Neutrophil (primary cell): ENCODE results near the gene CLCNKA.
"Not testable (repeated sequence)": the region's sequence is repeated elsewhere in the genome, so short reads cannot be mapped to it uniquely, and the experiment has no call there.

Experiments
- H3K27ac ChIP-seq: fragments of 200-600 bp; sonication (generic); 2 replicates; pipeline ENCODE4 v1.5.1; 2016; ENCODE audit warnings: mild to moderate bottlenecking, moderate library complexity
- H3K27me3 ChIP-seq: fragments of 200-600 bp; sonication (generic); 2 replicates; pipeline ENCODE4 v1.6.0; 2016; ENCODE audit warnings: mild to moderate bottlenecking
- H3K36me3 ChIP-seq: fragments of 200-600 bp; sonication (generic); 2 replicates; pipeline ENCODE4 v1.5.1; 2017
- H3K4me1 ChIP-seq, 2 experiments: fragments of 200-600 bp in 1 of 2; sonication (generic) in 1 of 2; 1 replicate in 1 of 2; 2 replicates in 1 of 2; pipeline versions ENCODE4 v1.5.1 to v1.6.1; 2013 to 2016; ENCODE audit warnings: low read depth in 1 of 2, low read length in 1 of 2, mild to moderate bottlenecking in 1 of 2, moderate library complexity in 1 of 2; ENCODE audit not compliant: control insufficient read depth in 1 of 2, insufficient read depth in 1 of 2
- H3K4me3 ChIP-seq, 2 experiments: fragments of 200-600 bp in 1 of 2; sonication (generic) in 1 of 2; 1 replicate in 1 of 2; 2 replicates in 1 of 2; pipeline ENCODE4 v1.5.1; 2013 to 2016; ENCODE audit warnings: low read depth in 1 of 2, low read length in 1 of 2, mild to moderate bottlenecking in 1 of 2, moderate library complexity in 1 of 2
- H3K9me3 ChIP-seq: fragments of 200-600 bp; sonication (generic); 2 replicates; pipeline ENCODE4 v1.5.1; 2016
- CTCF ChIP-seq: fragments of 200-600 bp; sonication (generic); IDR thresholded peaks from 2 replicates; pipeline ENCODE4 v1.5.1; 2016; ENCODE audit warnings: antibody characterized with exemption

CLCNKA gene

GRCh38 chr1:15975805-15976680 is 45.8 kb upstream of the CLCNKA start, which contains the start of gene ZBTB17:
ZBTB17 (minus strand) TSS chr1:15976101; CDS start chr1:15948495, 27,606 bp downstream.
- H3K36me3 ChIP-seq, result peaks cover 21% of the 10 kb centered on the region
- peaks cover 7 to 12% of the 10 kb centered on the region in 2 experiments for H3K4me1 ChIP-seq
- no peak for TF ChIP-seq CTCF
- peak within 1 kb of the TSS; percentile 66 to 84 for H3K4me3 ChIP-seq
- H3K9me3 ChIP-seq, result no peaks in the 10 kb centered on the region
- no peaks in the 10 kb centered on the region for H3K27me3 ChIP-seq
- peak within 1 kb of the TSS; percentile 64 for H3K27ac ChIP-seq

GRCh38 chr1:15977947-15978346 is 43.9 kb upstream of the CLCNKA start:
- H3K4me1 ChIP-seq, result peaks cover 7 to 12% of the 10 kb centered on the region in 2 experiments
- not testable (repeated sequence) for H3K27ac ChIP-seq, H3K9me3 ChIP-seq, H3K4me3 ChIP-seq, H3K36me3 ChIP-seq, H3K27me3 ChIP-seq

- TF ChIP-seq CTCF, result no peak
- H3K36me3 ChIP-seq, result no peaks in the 10 kb centered on the region
- H3K4me3 ChIP-seq, result no peak overlapping the region
- H3K27me3 ChIP-seq, result no peaks in the 10 kb centered on the region
- no peak overlapping the region for H3K27ac ChIP-seq
- no peaks in the 10 kb centered on the region for H3K9me3 ChIP-seq
- H3K4me1 ChIP-seq, result no peaks in the 10 kb centered on the region
Measured at GRCh38 chr1:15981679-15982078, 40.2 kb upstream of the CLCNKA start.

- no peak for TF ChIP-seq CTCF
- Histone ChIP-seq H3K27ac (no peak overlapping the region), H3K36me3 (no peaks in the 10 kb centered on the region), H3K4me1 (no peaks in the 10 kb centered on the region), H3K27me3 (no peaks in the 10 kb centered on the region), H3K4me3 (no peak overlapping the region), H3K9me3 (no peaks in the 10 kb centered on the region)
Measured at GRCh38 chr1:15983275-15983674, 38.6 kb upstream of the CLCNKA start.

GRCh38 chr1:15985611-15986297 is 36.1 kb upstream of the CLCNKA start:
- Histone ChIP-seq H3K9me3 (no peaks in the 10 kb centered on the region), H3K4me3 (no peak overlapping the region), H3K27ac (no peak overlapping the region), H3K27me3 (no peaks in the 10 kb centered on the region), H3K4me1 (no peaks in the 10 kb centered on the region), H3K36me3 (no peaks in the 10 kb centered on the region)
- TF ChIP-seq CTCF, result no peak
